Measurements from ENCODE around the gene U2AF1L4.

DNA sequence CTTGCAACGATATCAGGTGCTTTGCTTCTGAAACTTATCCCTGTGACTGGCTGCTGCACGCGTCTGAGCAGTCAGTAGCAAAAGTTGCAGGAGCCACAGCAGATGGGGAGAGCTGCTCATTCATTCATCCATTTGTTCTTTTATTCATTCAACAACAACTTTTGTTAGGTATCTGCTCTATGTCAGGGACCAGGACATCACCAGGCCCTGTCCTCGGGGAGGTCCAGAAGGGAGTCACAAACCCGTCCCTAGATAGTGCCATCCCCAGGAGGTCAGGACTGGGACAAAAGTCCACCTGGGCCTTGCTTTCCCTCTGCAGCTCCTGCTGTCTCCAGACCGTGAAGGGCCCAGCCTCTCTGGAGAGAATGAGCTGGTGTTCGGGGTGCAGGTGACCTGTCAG is 32.7 kb upstream of the U2AF1L4 start:
- TF ChIP-seq, protein P1, sequence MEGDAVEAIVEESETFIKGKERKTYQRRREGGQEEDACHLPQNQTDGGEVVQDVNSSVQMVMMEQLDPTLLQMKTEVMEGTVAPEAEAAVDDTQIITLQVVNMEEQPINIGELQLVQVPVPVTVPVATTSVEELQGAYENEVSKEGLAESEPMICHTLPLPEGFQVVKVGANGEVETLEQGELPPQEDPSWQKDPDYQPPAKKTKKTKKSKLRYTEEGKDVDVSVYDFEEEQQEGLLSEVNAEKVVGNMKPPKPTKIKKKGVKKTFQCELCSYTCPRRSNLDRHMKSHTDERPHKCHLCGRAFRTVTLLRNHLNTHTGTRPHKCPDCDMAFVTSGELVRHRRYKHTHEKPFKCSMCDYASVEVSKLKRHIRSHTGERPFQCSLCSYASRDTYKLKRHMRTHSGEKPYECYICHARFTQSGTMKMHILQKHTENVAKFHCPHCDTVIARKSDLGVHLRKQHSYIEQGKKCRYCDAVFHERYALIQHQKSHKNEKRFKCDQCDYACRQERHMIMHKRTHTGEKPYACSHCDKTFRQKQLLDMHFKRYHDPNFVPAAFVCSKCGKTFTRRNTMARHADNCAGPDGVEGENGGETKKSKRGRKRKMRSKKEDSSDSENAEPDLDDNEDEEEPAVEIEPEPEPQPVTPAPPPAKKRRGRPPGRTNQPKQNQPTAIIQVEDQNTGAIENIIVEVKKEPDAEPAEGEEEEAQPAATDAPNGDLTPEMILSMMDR (IDR thresholded peaks at IDR 0.05): no peak
- no peak for TF ChIP-seq POLR2A (IDR thresholded peaks at IDR 0.05)
